Panc1 (cell line): Measurements from ENCODE around the gene SUSD4. TPM values are rescaled to one million over a fixed set of nuclear protein-coding genes. Genes with fewer than 3 reads are reported as not detected.

ENCODE experiments used
- ATAC-seq: fragments of 200-7000 bp; cut with Tn5 transposase; 2 replicates; pipeline ENCODE4 v1.9.1; 2020; ENCODE audit warnings: mild to moderate bottlenecking, moderate library complexity
- BruUV-seq: library from RNA; stranded (reverse); fragments of 400-500 nt; replicated peaks from 2 replicates; lab custom pipeline; 2021; lab: Mats Ljungman, UMichigan
- CTCF ChIA-PET: fragments of 300-600 bp; sonication (Branson Sonifier 250); formaldehyde crosslinking; loops from one replicate; lab custom pipeline; 2022; ENCODE audit warnings: antibody characterized with exemption; lab: Charles Lee
- POLR2A ChIA-PET: fragments of 300-600 bp; sonication (Branson Sonifier 250); formaldehyde crosslinking; loops from one replicate; lab custom pipeline; 2022; ENCODE audit warnings: antibody characterized with exemption; lab: Charles Lee
- DNase-seq: peaks from one replicate; pipeline ENCODE4 v3.0.0-alpha.2; 2010; ENCODE audit warnings: low read depth, low spot score
- H3K27ac ChIP-seq: 2 replicates; pipeline ENCODE4 v1.5.1; 2011; ENCODE audit warnings: mild to moderate bottlenecking, low read length, inconsistent platforms
- H3K27me3 ChIP-seq: fragments of 200-500 bp; sonication (Bioruptor generic); 2 replicates; pipeline ENCODE4 v1.6.0; 2014; ENCODE audit warnings: low read length, inconsistent platforms; ENCODE audit not compliant: control insufficient read depth, insufficient read depth
- H3K36me3 ChIP-seq: fragments of 200-500 bp; sonication (Bioruptor generic); 2 replicates; pipeline ENCODE4 v1.5.1; 2014; ENCODE audit warnings: inconsistent platforms, mild to moderate bottlenecking, low read length, moderate library complexity; ENCODE audit not compliant: control insufficient read depth, insufficient read depth
- H3K4me1 ChIP-seq: 2 replicates; pipeline ENCODE4 v1.5.1; 2011; ENCODE audit warnings: inconsistent platforms, mild to moderate bottlenecking, low read length, moderate library complexity; ENCODE audit not compliant: control insufficient read depth, insufficient read depth
- H3K4me3 ChIP-seq, 2 experiments: 2 replicates each; pipeline ENCODE4 v1.5.1; 2011 to 2012; ENCODE audit warnings: low read depth in 2 of 2, low read length in 2 of 2, mild to moderate bottlenecking in 2 of 2, inconsistent platforms in 1 of 2, moderate library complexity in 1 of 2
- H3K9me3 ChIP-seq: fragments of 200-500 bp; sonication (Bioruptor generic); 2 replicates; pipeline ENCODE4 v1.5.1; 2014; ENCODE audit warnings: low read depth, mild to moderate bottlenecking, inconsistent platforms, low read length, moderate library complexity; ENCODE audit not compliant: control insufficient read depth, insufficient read depth
- POLR2AphosphoS5 ChIP-seq: IDR thresholded peaks from 2 replicates; pipeline ENCODE4 v1.6.1; 2012; ENCODE audit warnings: mild to moderate bottlenecking, low read depth, low read length, moderate library complexity
- SIN3A ChIP-seq: IDR thresholded peaks from 2 replicates; pipeline ENCODE4 v1.6.1; 2012; ENCODE audit warnings: low read depth, mild to moderate bottlenecking, low read length, moderate library complexity, borderline replicate concordance; ENCODE audit not compliant: insufficient read depth
- TCF7L2 ChIP-seq: IDR thresholded peaks from 2 replicates; pipeline ENCODE4 v1.6.1; 2011; ENCODE audit warnings: mild to moderate bottlenecking, low read depth, low read length, inconsistent platforms
- in situ Hi-C: cut with HindIII; loops from 2 replicates; pipeline ENCODE4 v1.10.0; 2016; ENCODE audit warnings: low sequenced_read_pairs, low pct_unique_long_range_greater_than_20kb
- intact Hi-C: fragments of 100-400 bp; cut with micrococcal nuclease; formaldehyde crosslinking; loops from one replicate; pipeline ENCODE4 v1.10.0; 2022; ENCODE audit not compliant: unreplicated experiment
- total RNA-seq: library from RNA; stranded (reverse); gene quantifications from one replicate; pipeline ENCODE4 v1.2.1, GENCODE V29; 2021; ENCODE audit not compliant: unreplicated experiment
- TF ChIP-seq, protein P1 (sequence below), 2 experiments: IDR thresholded peaks; 2 replicates each; pipeline ENCODE4 v1.6.1; 2011 to 2012; ENCODE audit warnings: low read depth in 2 of 2, control low read depth in 1 of 2, low read length in 1 of 2, mild to moderate bottlenecking in 1 of 2, moderate library complexity in 1 of 2; ENCODE audit not compliant: insufficient read depth in 1 of 2
- TF ChIP-seq, protein P2 (sequence below): fragments of 450-650 bp; IDR thresholded peaks from 2 replicates; pipeline ENCODE4 v1.5.1; 2017; ENCODE audit warnings: mild to moderate bottlenecking

Gene SUSD4
- total RNA-seq, 1 experiment from 2014 or later = 0.28 TPM

GRCh38 chr1:223217781-223218180, 146.2 kb downstream of the SUSD4 start:
- DNase-seq (no peak), ATAC-seq (no peak)
- CTCF ChIA-PET = no interaction called here
- Histone ChIP-seq H3K4me1 (no peaks in the 10 kb centered on the region), H3K9me3 (no peaks in the 10 kb centered on the region), H3K27ac (no peak overlapping the region), H3K36me3 (no peaks in the 10 kb centered on the region), H3K27me3 (no peaks in the 10 kb centered on the region; the same call in 1 of the 2 replicates), H3K4me3 (no peak overlapping the region)
- BruUV-seq = no TSS peak
- in situ Hi-C loops = no loop called here
- TF ChIP-seq, protein P1, sequence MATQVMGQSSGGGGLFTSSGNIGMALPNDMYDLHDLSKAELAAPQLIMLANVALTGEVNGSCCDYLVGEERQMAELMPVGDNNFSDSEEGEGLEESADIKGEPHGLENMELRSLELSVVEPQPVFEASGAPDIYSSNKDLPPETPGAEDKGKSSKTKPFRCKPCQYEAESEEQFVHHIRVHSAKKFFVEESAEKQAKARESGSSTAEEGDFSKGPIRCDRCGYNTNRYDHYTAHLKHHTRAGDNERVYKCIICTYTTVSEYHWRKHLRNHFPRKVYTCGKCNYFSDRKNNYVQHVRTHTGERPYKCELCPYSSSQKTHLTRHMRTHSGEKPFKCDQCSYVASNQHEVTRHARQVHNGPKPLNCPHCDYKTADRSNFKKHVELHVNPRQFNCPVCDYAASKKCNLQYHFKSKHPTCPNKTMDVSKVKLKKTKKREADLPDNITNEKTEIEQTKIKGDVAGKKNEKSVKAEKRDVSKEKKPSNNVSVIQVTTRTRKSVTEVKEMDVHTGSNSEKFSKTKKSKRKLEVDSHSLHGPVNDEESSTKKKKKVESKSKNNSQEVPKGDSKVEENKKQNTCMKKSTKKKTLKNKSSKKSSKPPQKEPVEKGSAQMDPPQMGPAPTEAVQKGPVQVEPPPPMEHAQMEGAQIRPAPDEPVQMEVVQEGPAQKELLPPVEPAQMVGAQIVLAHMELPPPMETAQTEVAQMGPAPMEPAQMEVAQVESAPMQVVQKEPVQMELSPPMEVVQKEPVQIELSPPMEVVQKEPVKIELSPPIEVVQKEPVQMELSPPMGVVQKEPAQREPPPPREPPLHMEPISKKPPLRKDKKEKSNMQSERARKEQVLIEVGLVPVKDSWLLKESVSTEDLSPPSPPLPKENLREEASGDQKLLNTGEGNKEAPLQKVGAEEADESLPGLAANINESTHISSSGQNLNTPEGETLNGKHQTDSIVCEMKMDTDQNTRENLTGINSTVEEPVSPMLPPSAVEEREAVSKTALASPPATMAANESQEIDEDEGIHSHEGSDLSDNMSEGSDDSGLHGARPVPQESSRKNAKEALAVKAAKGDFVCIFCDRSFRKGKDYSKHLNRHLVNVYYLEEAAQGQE (IDR thresholded peaks at IDR 0.05; ENCODE audit: insufficient read depth in 1 of 2, low read depth in 2 of 2, low read length in 1 of 2) = no peak
- TF ChIP-seq POLR2AphosphoS5 (no peak), TCF7L2 (no peak), SIN3A (no peak)
- TF ChIP-seq, protein P2, sequence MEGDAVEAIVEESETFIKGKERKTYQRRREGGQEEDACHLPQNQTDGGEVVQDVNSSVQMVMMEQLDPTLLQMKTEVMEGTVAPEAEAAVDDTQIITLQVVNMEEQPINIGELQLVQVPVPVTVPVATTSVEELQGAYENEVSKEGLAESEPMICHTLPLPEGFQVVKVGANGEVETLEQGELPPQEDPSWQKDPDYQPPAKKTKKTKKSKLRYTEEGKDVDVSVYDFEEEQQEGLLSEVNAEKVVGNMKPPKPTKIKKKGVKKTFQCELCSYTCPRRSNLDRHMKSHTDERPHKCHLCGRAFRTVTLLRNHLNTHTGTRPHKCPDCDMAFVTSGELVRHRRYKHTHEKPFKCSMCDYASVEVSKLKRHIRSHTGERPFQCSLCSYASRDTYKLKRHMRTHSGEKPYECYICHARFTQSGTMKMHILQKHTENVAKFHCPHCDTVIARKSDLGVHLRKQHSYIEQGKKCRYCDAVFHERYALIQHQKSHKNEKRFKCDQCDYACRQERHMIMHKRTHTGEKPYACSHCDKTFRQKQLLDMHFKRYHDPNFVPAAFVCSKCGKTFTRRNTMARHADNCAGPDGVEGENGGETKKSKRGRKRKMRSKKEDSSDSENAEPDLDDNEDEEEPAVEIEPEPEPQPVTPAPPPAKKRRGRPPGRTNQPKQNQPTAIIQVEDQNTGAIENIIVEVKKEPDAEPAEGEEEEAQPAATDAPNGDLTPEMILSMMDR = no peak
- POLR2A ChIA-PET = no interaction called here
- intact Hi-C loops = no loop called here

DNA sequence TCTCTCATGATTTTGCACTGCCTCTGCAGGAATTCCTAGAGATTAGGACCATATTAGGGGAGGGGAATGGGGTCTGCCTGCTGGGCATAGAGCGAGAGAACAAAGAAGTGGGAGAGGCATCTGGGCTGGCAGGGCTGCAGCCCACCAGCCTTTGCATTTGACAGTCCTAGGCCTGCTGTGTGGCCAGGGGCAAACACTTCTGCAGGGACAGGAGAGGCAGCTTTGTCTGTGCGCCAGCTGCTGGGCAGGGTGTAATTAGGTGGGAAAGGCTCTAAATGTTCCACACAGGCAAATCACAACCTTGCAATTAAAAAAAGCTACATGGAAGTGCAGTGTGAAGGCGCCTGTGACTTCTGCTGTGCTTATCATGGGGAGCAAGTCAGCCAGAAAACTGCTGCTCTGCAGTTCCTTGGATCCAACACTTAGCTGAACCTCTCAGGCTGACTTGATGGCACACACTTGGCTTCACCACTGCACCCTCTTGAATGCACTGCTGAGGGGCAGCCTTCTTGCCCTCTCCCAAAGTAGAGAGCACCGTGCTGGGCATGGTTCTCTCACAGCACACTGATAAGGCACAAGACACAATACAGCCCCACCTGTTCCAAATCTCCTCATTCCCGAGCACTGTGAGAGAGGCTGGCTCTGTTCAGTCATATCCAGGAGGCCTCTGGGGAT, 147.3 kb downstream of the SUSD4 start:
- in situ Hi-C loops = no loop called here
- ChIA-PET POLR2A (no interaction called here), CTCF (no interaction called here)

More for the DNA sequence above, 147.3 kb downstream of the SUSD4 start:
- no peak for ATAC-seq
- DNase-seq = no peak
- H3K4me1 ChIP-seq = no peaks in the 10 kb centered on the region
- intact Hi-C loops = no loop called here
- no peak overlapping the region for H3K4me3 ChIP-seq
- H3K9me3 ChIP-seq = no peaks in the 10 kb centered on the region
- no peak overlapping the region for H3K27ac ChIP-seq
- TF ChIP-seq POLR2AphosphoS5 = no peak
- TF ChIP-seq, protein P2 = no peak
- no peak for TF ChIP-seq SIN3A
- TF ChIP-seq, protein P1 (IDR thresholded peaks at IDR 0.05; ENCODE audit: insufficient read depth in 1 of 2, low read depth in 2 of 2, low read length in 1 of 2) = no peak
- no peak for TF ChIP-seq TCF7L2
- H3K27me3 ChIP-seq = no peaks in the 10 kb centered on the region; the same call in 1 of the 2 replicates
- H3K36me3 ChIP-seq = no peaks in the 10 kb centered on the region
- BruUV-seq = no TSS peak
